Body of pancreas (tissue), 4 donors: ENCODE measurements around the gene KRTAP10-1.

Experiments used
- POLR2A ChIP-seq, 3 donors: fragments of 450-650 bp; IDR thresholded peaks; one replicate each; pipeline ENCODE4 v1.6.1; 2016; ENCODE audit warnings: antibody characterized with exemption in 3 of 3, mild to moderate bottlenecking in 2 of 3
- TF ChIP-seq, protein P1 (sequence below), 7 experiments: fragments of 450-650 bp in 4 of 7; fragments of 200-600 bp in 3 of 7; sonication (generic) in 3 of 7; IDR thresholded peaks; one replicate each; pipeline ENCODE4 v1.5.1; 2016 to 2019; ENCODE audit warnings: antibody characterized with exemption in 7 of 7

DNA sequence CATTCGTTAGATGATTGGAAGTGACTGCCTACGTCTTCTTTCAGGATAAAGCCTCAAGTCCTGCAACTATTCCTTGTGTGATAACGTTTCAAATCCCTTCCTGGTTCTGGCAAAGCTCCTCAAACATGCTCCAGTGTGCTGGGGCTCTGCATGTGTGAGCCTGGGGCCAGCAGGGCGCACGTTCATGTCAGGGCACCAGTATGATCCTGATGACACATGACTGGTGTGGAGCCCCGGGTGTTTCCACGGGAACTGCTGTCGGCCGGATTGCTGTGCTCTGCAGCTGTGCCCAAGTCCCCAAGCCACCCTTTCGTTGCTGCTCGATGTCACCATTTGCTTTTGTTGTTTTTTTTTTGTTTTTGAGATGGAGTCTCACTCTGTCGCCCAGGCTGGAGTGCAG is 21.3 kb downstream of the KRTAP10-1 start:
- TF ChIP-seq, protein P1, sequence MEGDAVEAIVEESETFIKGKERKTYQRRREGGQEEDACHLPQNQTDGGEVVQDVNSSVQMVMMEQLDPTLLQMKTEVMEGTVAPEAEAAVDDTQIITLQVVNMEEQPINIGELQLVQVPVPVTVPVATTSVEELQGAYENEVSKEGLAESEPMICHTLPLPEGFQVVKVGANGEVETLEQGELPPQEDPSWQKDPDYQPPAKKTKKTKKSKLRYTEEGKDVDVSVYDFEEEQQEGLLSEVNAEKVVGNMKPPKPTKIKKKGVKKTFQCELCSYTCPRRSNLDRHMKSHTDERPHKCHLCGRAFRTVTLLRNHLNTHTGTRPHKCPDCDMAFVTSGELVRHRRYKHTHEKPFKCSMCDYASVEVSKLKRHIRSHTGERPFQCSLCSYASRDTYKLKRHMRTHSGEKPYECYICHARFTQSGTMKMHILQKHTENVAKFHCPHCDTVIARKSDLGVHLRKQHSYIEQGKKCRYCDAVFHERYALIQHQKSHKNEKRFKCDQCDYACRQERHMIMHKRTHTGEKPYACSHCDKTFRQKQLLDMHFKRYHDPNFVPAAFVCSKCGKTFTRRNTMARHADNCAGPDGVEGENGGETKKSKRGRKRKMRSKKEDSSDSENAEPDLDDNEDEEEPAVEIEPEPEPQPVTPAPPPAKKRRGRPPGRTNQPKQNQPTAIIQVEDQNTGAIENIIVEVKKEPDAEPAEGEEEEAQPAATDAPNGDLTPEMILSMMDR (IDR thresholded peaks at IDR 0.05), result no peak
- no peak for TF ChIP-seq POLR2A (IDR thresholded peaks at IDR 0.05)
